D721Med (cell line): ENCODE data around the gene RYR2.

Experiments
- DNase-seq: peaks from one replicate; pipeline ENCODE4 v3.0.0; 2011; ENCODE audit warnings: low spot score; ENCODE audit not compliant: insufficient read length
- FAIRE-seq: peaks from 2 replicates; lab custom pipeline; 2011; peaks lifted over from hg19 to GRCh38; lab: Jason Lieb, UNC
- CTCF ChIP-seq: IDR thresholded peaks from 2 replicates; pipeline ENCODE4 v1.5.1; 2012; ENCODE audit warnings: mild to moderate bottlenecking, control low read depth; ENCODE audit not compliant: insufficient read depth; ENCODE audit errors: missing control alignments

RYR2 gene

GRCh38 chr1:237239248-237239647, 197.3 kb downstream of the RYR2 start:
- TF ChIP-seq CTCF = no peak
- no peak for FAIRE-seq
- DNase-seq = no peak

DNA sequence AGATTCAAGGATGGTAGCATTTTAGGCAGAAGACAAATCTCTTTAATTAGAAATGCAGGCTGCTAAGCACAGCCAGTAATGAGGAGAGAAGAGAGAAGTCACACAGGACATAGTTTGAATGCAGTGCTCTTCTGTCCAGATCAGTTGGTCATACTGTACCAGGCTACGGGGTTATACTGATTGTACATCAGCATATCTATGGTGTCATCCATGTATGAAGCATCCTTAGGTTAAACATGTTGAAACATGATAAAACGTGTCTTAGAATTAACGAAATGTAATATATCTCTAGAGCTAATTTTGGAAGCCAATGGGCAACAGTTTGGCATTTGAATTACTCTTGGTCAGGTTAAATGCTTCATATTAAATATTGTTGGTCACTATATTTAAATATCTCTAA, 199.1 kb downstream of the RYR2 start:
- no peak for TF ChIP-seq CTCF
- DNase-seq (no peak), FAIRE-seq (no peak)

DNA sequence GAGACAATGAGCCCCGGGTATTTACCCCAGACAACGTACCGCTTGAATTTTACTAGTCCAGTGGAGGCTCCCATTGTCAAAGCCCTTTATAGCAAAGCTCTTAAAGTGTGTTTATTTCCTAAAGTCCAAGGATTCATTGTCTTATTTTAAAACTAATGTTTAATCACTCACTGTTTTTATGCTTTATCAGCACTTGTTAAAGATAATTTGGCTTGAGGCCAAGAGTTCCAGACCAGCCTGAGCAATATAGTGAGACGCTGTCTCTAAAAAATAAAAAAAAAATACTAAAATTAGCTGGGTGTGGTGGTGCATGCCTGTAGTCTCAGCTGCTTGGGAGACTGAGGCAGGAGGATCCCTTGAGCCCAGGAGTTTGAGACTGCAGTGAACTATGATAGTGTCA, 202.8 kb downstream of the RYR2 start:
- FAIRE-seq (no peak), DNase-seq (no peak)
- TF ChIP-seq CTCF = no peak

DNA sequence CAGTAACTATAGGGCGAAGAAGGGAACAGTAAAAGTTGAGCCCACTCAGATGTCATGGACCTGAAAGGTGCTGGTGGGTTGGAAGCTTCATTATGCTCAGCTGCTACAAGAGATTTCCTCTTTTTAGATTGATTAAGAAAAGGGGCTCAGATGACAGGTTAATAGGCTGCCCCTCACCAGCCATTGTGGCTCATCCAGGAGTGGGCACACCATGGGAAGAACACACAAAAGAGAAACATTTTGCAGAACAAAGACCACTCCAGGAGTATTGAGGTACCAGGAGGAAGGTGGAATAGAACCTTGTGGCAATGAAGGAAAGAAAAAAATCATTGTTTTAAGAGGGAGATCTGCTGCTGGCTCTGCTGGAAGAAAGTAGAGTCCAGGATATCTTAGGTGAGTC, 205.5 kb downstream of the RYR2 start:
- FAIRE-seq = no peak
- no peak for TF ChIP-seq CTCF
- no peak for DNase-seq

GRCh38 chr1:237249120-237249519, 207.1 kb downstream of the RYR2 start:
- FAIRE-seq (no peak), DNase-seq (no peak)
- TF ChIP-seq CTCF = no peak

DNA sequence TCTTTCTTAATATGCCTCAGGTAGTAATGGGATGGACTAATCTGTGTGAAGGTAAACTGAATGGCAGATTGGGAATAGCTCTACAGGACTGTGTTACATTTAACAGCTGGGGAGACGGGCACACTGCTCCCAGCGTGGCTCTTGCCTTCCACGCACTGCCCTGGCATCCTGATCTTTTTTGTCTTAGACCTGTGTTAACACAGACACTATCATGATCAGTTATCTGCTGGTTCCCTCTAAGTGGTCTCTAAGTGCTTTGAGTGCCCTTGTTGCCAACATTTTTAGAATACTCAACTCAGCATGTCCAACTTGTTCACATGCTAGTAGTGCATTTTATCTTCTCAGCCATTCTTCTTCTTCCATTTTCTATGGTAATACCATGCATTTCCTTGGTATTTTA, 208.1 kb downstream of the RYR2 start:
- DNase-seq (no peak), FAIRE-seq (no peak)
- no peak for TF ChIP-seq CTCF

DNA sequence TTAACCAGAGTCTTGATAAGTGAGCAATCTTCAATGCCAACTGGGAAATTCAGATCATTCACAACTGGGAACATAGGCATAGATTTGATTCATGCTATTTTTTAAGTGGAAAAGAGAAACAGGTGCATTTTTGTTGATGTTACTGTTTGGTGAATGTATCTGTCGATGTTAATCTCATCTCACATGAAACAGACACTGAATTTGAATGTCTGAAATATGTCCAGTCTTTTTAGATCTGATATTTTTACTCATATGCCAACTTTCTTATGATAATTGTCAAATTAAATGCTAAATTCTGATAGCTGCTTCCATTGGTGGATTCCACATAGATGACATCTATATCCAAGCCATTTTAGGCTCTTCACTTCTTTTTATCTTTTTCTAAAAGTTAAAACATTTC, 213.1 kb downstream of the RYR2 start:
- FAIRE-seq (peak; percentile 55), DNase-seq (no peak)
- TF ChIP-seq CTCF = no peak
